HG03066 (cell line): ENCODE results near the gene CENPE.

ENCODE experiments used
- ATAC-seq: cut with Tn5 transposase; IDR thresholded peaks from one replicate; pipeline ENCODE4 v1.9.1; 2021; ENCODE audit warnings: low read depth; ENCODE audit not compliant: unreplicated experiment

CENPE gene

GRCh38 chr4:103129174-103129573 lies 69.0 kb downstream of the CENPE start:
- no peak for ATAC-seq

GRCh38 chr4:103126126-103126525 lies 72.0 kb downstream of the CENPE start:
- no peak for ATAC-seq

- no peak for ATAC-seq
Measured at GRCh38 chr4:103123114-103123513, 75.0 kb downstream of the CENPE start.

- ATAC-seq: no peak
Measured at GRCh38 chr4:103118166-103118565, 80.0 kb downstream of the CENPE start.

GRCh38 chr4:103111598-103111997 lies 86.5 kb downstream of the CENPE start:
- ATAC-seq: no peak

GRCh38 chr4:103108542-103108941 lies 89.6 kb downstream of the CENPE start:
- ATAC-seq: no peak

- no peak for ATAC-seq
Measured at GRCh38 chr4:103105558-103106356, 92.4 kb downstream of the CENPE start.

- no peak for ATAC-seq
Measured at GRCh38 chr4:103104886-103105285, 93.3 kb downstream of the CENPE start.

- no peak for ATAC-seq
Measured at GRCh38 chr4:103100691-103101090, 97.5 kb downstream of the CENPE start.

GRCh38 chr4:103099691-103100392 lies 98.3 kb downstream of the CENPE start, which contains the start of gene BDH2:
Gene BDH2 (minus strand): TSS chr4:103099834. CDS start chr4:103096254, 3,580 bp downstream.
- ATAC-seq: peak; percentile 99

GRCh38 chr4:103098756-103099440 lies 99.2 kb downstream of the CENPE start:
- ATAC-seq: no peak

GRCh38 chr4:103098341-103098740 lies 99.8 kb downstream of the CENPE start:
- no peak for ATAC-seq

GRCh38 chr4:103097112-103097511 lies 101.0 kb downstream of the CENPE start:
- no peak for ATAC-seq

- ATAC-seq: no peak
Measured at GRCh38 chr4:103095080-103095479, 103.1 kb downstream of the CENPE start.

GRCh38 chr4:103092245-103092644 lies 105.9 kb downstream of the CENPE start:
- no peak for ATAC-seq

GRCh38 chr4:103091601-103092223 lies 106.4 kb downstream of the CENPE start:
- ATAC-seq: peak; percentile 80

GRCh38 chr4:103089481-103089880 lies 108.7 kb downstream of the CENPE start:
- no peak for ATAC-seq

GRCh38 chr4:103086551-103086950 lies 111.6 kb downstream of the CENPE start:
- ATAC-seq: no peak

- ATAC-seq: no peak
Measured at GRCh38 chr4:103085555-103086196, 112.5 kb downstream of the CENPE start.

- ATAC-seq: no peak
Measured at GRCh38 chr4:103079621-103080020, 118.5 kb downstream of the CENPE start.
